SW 1271 (cell line): ENCODE results near the gene PSG1.
"Not testable (repeated sequence)": the region's sequence is repeated elsewhere in the genome, so short reads cannot be mapped to it uniquely, and the experiment has no call there.

Experiments used
- DNase-seq, 2 experiments: peaks; one replicate each; lab custom pipeline; 2025; lab: John Stamatoyannopoulos, UW

PSG1 gene

DNA sequence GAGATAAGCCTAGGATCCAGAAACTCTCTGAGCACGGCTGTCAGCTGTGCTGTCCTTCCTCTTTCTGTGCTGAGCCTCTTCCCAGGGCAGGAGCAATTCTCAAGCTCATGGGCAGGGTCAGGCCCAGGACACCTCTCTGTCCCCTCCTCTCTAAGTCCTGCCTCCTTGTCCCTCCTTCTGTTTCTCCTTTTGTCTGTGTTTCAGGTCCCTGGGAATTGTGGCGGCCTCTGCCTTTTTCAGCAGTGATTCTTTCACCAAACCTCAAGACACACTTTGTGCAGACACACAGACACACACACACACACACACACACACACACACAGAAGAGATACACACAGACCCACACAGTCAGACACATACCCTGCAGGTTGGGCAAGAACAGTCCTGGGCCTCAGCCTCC lies at the start of gene PSG1:
TSS of gene PSG1 (minus strand) at position 101 of the 400 bp plus-strand sequence. CDS start 132 bp downstream, outside the sequence.
- DNase-seq: no peak

DNA sequence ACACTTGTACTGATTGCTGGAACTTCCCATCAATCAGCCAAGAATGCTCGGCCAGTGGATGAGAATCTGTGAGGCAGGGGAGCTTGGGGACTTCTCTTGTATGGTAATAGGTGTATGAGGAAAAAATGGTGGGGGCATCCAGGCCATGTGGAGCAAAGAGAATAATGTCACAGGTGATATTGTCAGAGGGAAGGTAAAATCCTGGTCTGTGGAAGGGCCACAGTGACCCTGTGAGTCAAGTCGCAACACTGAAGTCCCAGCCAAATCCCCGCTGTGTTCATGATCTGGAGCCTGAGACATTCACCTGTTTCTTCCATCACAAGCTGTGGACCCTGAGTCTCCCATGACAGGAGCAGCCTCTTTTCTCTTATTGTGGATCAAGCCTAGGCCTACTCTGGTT lies 49.4 kb upstream of the PSG1 start:
- no peak for DNase-seq

DNA sequence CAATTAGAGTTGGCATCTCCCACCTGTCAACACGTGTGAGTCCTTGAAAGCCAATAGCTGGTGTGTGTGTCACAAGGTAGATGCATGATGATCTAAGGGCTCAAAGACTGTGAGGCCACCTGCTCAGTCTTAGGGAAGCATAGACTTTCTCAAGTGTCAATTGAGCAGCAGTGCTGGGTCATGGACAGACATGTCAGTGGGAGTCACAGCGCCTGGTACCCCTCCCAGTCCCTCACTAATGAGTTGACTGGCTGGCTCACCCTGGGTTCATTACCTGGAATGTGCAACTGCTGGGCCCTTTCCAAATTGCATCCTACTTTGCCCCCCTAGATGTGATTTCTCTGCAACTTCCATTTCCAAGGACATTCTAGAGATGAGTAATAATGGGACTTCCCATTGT lies 47.3 kb upstream of the PSG1 start:
- DNase-seq: no peak

DNA sequence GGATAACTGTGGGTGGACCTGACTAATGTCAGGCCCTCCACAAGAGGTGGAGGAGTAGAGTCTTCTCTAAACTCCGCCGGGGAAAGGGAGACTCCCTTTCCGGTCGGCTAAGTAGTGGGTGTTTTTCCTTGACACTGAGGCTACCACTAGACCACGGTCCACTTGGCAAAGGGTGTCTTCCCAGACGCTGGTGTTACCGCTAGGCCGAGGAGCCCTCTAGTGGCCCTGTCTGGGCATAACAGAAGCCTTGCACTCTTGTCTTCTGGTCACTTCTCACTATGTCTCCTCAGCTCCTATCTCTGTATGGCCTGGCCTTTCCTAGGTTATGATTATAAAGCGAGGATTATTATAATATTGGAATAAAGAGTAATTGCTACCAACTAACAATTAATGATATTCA lies 43.6 kb upstream of the PSG1 start:
- peak in 1 of 2 experiments; percentile 14 for DNase-seq

DNA sequence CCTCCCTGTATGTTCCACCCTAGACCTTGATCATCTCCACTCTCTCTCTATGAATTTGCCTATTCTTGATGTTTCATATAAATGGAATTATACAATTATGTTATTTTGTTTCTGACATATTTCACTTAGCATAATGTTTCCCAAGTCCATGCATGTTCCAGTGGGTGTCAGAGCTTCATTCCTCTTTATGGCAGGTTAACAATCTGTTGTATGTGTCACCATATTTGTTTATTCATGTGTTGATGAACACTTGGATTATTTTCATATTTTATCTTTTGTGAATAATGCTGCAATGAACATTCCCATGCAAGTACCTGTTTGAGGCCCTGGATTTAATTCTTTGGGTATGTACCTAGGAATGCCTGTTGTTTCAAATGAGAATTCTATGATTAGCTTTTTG lies 41.5 kb upstream of the PSG1 start:
- DNase-seq: not testable (repeated sequence)

DNA sequence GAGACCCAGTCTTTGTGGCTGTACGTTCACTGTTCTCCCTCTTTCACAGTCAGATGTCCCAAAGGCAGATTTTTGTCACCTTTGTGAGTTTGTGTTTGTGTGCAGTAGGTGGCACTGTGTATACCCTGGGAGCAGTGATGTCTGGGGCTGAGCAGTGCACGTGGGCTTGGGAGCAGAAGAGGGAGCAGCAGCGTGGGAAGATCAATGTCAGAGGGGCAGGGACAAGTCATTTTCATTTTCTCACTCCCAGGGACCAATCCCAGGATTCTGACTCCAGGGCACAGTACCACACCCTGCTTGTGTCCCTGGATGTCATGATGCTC lies 40.2 kb upstream of the PSG1 start:
- DNase-seq: peak in 1 of 2 experiments; percentile 10

DNA sequence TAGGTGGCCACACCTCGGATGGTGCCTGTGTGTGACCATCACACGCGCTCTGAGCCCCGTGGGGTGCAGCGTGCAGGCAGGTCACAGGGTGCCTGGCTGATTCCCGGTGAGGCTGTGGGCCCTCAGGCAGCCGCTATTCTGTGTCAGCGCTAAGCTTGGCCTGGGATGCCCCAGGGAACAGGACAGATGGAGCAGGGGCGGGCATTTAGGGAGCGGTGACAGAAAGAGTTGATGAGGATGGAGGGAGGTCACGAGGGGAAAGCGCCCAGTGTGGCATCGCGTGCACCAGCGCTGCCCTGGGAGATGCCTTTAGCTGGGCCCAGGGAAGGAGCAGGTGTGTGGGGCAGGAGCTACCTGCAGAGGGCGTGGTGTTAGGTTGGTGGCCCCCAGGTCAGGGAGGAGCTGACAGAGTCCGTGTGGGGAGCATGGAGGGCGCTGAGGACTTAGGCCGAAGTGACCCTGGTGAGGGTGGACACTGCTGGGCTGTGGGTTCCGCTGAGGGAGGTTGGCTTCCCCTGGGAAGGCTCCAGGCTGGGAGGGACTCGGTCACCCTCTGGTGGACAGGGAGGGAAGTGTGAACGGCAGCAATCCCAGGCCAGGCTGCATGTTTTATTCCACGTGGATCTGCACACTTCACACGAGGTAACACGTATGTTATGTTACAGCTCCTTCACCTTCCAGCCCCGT lies 39.7 kb upstream of the PSG1 start:
- DNase-seq: not testable (repeated sequence)

DNA sequence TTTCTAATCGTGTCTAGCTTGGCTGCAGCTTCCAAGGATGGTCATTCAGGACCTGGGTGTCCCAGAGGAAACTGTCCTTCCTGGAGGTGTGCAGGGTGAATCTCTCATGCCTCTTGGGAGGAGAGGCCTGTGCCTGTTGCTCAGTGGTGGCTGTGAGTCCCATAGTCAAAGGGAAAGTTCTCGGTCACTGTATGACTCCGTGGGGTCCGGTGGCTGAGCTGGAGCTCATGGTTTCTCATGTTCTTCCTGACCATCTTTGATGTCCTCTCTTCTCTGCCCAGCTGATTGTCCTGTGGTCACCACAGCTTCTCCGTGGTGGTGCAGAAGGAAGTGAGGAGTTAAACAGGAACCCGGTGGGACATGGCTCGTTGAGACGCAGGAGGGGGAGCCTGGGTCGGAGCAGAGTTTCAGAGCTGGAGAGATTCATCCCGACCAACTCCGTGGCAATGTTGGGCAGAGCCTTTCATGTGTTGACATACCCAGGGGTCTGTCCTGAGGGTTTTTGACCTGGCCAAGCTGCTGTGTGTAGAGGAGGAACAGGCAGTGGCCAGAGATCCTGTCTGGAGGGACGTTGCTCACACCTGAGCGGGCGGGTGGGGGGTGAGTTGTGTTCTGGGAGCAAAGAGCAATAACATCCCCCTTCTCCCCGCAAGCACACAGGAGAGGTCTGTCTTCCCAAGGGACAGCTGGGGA lies 39.0 kb upstream of the PSG1 start:
- not testable (repeated sequence) for DNase-seq

DNA sequence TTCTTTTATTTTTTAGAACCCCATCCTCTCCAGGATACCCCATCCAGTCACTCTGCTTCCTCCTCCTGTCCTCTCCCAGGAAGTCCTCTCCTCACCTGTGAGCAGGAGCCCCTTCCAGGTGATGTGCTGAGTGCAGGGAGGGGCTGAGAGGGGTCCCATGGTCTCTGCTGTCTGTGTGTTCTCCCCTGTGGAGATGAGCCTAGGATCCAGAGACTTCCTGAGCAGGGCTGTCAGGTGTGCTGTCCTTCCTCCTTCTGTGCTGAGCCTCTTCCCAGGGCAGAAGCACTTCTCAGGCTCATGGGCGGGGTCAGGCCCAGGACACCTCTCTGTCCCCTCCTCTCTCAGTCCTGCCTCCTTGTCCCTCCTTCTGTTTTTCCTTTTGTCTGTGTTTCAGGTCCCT lies 38.1 kb upstream of the PSG1 start, which contains the start of gene PSG6:
TSS of gene PSG6 (minus strand) at position 261 of the 400 bp plus-strand sequence. CDS start at position 159, 102 bp downstream.
- not testable (repeated sequence) for DNase-seq

DNA sequence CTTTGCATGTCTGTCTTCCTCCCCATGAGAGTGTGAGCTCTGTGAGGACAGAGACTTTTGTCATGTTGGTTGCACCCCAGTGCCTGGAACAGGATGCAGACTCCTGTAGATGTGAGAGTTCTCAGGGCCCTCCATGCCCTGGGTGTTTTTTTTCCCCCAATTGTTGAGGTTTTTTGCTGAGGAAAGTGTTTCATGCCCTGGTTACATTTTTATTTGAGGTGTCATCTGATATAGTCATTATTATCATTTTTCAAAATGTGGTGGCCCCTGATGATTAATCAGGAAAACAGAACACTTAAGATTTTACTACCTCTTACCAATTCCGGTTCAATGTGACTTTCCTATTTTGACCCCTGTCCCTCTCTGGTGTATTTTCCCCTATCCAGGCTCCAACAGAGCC lies 37.4 kb upstream of the PSG1 start:
- DNase-seq: not testable (repeated sequence)

DNA sequence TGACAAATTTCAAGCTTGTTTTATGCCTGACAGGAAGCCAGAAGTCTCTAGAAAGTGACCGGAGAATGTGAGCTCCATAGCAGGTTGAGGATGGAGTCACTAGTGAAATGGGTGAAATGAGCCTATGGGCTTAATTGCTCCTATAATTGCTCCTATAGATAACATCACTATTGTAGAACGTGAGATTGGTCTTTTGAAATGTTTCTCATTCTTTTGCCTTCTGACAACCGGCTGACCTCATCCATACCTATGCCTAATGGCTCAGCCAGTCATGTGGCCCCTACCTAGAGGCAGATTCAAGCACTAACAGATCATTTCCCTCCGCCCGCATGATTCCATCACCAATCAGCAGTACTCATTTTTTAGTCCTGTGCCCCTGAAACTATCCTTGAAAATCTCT lies 34.0 kb upstream of the PSG1 start:
- not testable (repeated sequence) for DNase-seq

DNA sequence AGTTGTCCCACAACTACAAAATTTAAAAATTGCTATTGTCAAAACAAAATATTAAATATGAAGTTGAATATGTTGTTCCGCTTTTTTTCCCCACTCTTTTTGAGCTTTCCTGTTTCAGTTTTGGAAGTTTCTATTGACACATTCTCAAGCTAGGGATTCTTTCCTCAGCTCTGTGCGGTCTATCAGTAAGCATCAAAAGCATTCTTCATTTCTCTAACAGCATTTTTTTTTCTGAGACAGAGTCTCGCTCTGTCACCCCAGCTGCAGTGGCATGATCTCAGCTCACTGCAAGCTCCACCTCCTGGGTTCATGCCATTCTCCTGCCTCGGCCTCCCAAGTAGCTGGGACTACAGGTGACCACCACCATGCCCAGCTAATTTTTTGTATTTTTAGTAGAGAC lies 33.4 kb upstream of the PSG1 start:
- DNase-seq: not testable (repeated sequence)

DNA sequence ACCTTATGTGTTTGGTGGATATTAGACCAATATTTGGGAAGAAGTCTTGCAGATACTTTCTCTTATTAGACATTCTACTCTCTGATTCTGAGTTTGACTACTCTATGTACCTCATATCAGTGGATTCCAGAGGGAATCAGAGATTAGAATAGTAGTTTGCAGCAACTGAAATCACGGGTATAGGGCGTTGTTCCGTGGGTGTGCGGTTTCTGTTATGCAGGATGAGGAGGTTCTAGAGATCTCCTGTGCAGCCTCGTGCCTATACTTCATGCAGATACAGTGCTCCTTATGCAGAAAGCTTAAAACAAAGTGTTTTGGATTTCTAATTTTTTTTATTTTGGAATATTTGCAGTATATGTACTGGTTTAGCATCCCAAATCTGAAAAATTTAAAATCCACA lies 32.2 kb upstream of the PSG1 start:
- not testable (repeated sequence) for DNase-seq

DNA sequence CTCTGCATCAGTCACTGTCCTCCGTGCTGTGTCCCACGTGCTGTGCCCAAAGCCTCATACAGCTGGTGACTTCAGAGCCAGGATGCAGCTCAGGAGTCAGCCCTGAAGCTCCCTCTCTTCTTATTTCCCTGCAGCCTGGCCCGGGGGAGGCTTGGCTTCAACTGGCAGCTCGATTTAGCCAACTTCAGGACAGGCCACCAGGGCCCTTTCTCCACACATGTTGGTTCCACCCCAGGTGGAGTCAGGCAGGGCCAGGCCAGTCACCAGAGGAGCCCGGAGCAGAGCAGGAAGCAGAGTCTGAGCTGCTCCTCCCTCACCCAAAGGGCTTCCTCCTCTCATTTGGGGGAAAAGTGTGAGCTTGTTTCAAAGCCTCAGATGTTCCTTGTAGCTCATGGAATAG lies 26.6 kb upstream of the PSG1 start:
- DNase-seq: not testable (repeated sequence)

DNA sequence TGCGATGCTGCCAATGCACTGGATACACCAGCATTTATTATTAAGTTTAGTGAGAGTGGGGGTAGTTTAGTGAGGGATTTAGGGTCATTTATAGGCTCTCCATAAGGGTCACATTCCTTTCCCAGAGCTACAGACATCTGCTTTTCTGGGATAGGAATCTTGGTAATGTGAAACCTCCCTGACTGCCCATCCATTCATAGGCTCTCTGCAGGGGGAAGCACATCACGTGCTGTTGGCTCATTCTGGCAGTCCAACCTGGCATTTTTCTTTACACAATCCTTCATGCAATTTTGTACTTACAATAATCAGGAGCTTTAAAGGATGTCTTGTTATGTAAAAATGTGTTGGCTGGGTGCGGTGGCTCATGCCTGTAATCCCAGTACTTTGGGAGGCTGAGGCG lies 21.0 kb upstream of the PSG1 start:
- DNase-seq: not testable (repeated sequence)

DNA sequence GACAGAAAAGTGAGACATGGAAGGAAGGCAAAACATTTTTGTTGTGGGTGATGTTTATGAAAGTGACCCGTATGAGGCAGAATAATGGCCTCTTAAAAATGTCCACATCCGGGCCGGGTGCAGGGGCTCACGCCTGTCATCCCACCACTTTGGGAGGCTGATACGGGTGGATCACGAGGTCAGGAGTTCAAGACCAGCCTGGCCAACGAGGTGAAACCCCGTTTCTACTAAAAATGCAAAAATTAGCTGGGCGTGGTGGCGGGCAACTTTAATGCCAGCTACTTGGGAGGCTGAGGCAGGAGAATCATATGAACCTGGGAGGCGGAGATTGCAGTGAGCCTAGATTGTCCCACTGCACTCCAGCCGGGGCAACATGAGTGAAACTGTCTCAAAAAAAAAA lies 20.2 kb upstream of the PSG1 start:
- DNase-seq: not testable (repeated sequence)

DNA sequence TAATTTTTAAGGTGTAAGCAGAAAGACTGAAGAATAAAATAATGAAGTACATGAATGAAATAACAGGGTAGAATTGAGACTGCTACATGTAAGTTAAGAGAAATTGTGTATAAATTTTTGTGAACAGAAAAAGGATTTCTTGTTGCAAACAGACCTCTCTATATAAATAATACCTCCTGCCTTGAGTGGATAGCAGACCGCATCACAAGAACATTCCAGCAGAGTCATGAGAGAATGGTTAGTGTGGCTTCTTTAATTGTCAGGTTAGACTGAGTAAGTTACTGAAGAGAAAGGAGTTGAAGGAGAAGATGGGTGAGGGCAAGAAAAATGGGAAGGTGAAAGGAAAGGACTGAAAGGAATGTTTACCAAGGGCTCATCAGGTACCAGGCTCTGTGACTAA lies 19.6 kb upstream of the PSG1 start:
- not testable (repeated sequence) for DNase-seq

DNA sequence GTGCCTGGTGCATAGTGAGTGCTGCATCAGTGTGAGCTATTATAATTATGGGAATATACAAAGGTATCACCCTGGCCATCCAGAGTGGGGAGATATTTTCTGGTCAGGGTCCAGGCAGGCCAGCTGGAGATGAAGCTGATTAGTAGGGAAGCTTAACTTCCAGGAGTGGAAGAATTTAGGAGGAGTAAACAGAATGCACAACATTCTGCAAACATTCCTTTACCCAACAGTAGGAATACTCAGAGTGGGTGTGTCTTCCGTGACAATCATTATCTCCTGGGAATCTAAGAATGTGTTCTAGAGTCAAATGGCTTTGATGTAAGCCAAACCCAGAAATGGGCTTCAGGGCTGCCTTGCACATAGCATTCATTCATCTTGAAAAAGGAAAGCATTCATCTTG lies 19.1 kb upstream of the PSG1 start:
- DNase-seq: not testable (repeated sequence)

DNA sequence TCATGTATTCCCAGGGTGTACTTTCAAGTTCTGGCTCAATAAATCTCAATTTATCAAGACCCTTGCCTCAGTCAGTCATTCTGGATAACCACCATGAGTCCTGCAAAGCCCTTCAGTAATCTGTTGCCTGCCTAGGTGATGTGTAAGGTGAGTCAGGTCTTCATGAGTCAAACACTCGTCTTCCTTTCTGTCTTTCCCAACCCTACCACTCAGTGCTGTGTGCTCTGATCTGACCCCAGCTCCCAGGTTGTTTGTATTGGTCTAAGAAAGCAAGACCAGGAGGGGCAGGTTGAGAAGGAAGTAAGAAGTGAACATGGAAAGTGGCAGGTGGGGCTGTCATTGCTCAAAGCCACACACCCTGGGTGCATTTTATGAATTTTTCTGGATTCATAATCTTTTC lies 18.2 kb upstream of the PSG1 start:
- DNase-seq: not testable (repeated sequence)

DNA sequence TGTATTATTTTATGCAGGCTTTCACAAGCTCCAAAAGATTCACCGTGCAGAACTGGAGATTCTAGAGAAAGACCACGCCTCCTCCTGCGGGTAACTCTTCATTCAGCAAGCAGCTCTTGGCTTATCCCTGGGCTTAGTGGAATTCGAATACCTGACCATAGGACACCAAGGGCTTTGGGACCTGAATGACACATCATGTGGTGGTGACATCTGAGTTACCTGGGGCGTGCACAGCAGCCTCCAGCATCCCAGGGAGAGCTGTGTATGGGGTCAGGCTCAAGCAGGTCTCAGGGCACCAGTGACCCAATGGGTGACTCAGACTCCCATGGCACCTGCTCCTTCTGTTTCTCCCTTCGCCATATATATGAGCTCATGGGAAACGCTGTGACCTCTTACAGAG lies 10.9 kb upstream of the PSG1 start:
- not testable (repeated sequence) for DNase-seq

DNA sequence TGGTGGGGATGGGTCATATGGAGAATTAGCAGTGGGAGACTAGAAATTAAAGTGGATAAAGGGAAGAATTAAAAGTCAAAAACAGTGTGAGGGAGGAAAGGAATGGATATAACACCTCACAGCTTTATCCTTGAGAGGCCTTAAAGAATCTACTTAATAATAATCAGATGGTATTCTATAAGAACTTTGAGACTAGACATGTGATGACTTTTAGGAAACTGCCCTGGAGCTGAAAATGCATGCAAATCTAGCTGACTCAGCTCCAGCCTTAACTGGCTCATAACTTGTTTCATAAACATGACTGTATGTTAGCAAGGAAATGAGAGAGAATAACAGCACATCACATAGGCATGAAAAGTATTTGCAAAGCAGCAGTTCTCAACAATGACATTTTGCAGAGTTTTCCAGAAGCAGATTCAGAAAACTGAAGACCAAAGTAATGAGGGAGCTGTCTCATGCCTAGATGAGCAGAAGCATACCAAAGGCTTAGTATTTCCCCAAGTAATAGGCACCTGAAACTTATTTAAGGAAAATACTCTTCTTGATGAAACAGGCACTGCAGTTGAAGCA lies 8.4 kb upstream of the PSG1 start:
- DNase-seq: not testable (repeated sequence)

DNA sequence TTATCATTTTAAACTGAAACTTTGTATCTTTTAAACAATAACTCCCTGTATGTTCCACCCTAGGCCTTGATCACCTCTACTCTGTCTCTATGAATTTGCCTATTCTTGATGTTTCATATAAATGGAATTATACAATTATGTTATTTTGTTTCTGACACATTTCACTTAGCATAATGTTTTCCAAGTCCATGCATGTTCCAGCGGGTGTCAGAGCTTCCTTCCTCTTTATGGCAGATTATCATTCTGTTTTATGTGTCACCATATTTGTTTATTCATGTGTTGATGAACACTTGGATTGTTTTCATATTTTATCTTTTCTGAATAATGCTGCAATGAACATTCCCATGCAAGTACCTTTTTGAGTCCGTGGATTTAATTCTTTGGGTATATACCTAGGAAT lies 3.2 kb upstream of the PSG1 start:
- not testable (repeated sequence) for DNase-seq

DNA sequence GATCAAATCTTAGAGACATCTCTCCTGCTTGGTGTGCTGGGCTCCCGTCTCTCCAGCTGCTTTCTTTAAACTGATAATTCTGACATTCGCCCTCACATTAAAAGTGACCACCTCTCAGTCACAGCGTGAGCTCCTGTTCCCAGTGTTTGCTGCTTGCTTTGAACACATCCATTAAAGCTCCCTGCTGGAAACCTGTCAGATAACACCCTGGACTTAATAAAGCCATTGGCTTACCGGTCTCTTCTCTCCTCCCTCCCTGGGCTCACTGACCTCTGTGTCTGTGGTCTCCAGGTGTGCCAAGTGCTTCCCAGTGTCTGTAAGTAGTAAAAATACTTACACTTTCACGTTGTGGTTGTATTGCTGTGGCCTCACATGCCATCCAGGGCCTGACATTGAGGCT lies 2.5 kb upstream of the PSG1 start:
- not testable (repeated sequence) for DNase-seq
